IMR-90 (cell line): Measurements from ENCODE around the gene IL17REL. TPM values are rescaled to one million over a fixed set of nuclear protein-coding genes. Genes with fewer than 3 reads are reported as not detected.
A peak's percentile ranks its signal among the peaks of the same experiment; 100 is the strongest.

Experiments used
- ATAC-seq: fragments of 200-7000 bp; cut with Tn5 transposase; 2 replicates; pipeline ENCODE4 v1.9.1; 2020; ENCODE audit warnings: low read depth, mild to moderate bottlenecking, moderate library complexity
- BruUV-seq: library from RNA; stranded (reverse); fragments of 400-500 nt; replicated peaks from 2 replicates; lab custom pipeline; 2021; lab: Mats Ljungman, UMichigan
- CTCF ChIA-PET: fragments of 300-600 bp; formaldehyde crosslinking; extraction: SDS; loops from one replicate; lab custom pipeline; 2021; ENCODE audit warnings: antibody characterized with exemption; lab: Yijun Ruan, JAX
- POLR2A ChIA-PET: fragments of 300-600 bp; sonication (Branson Sonifier 250); formaldehyde crosslinking; loops from one replicate; lab custom pipeline; 2022; ENCODE audit warnings: antibody characterized with exemption; ENCODE audit not compliant: unreplicated experiment; lab: Charles Lee
- DNase-seq: peaks from one replicate; pipeline ENCODE4 v3.0.0; 2013
- H2AFZ ChIP-seq: replicated peaks from 2 replicates; pipeline ENCODE3; 2013; ENCODE audit warnings: low read length, mild to moderate bottlenecking; ENCODE audit not compliant: poor library complexity
- H2AK5ac ChIP-seq: 2 replicates; pipeline ENCODE4 v1.6.1; 2013; ENCODE audit warnings: low read depth, low read length, inconsistent platforms
- H2AK9ac ChIP-seq: replicated peaks from 2 replicates; pipeline ENCODE3; 2013; ENCODE audit warnings: mild to moderate bottlenecking, low read depth, low read length, moderate library complexity; ENCODE audit not compliant: poor library complexity
- H2BK120ac ChIP-seq: 2 replicates; pipeline ENCODE4 v1.6.1; 2013; ENCODE audit warnings: low read depth, low read length, inconsistent platforms
- H2BK15ac ChIP-seq: 3 replicates; pipeline ENCODE4 v1.6.1; 2013; ENCODE audit warnings: low read depth, low read length, inconsistent platforms
- H2BK20ac ChIP-seq: 2 replicates; pipeline ENCODE4 v1.6.1; 2013; ENCODE audit warnings: low read depth, mild to moderate bottlenecking, inconsistent platforms, low read length, moderate library complexity
- H2BK5ac ChIP-seq: 2 replicates; pipeline ENCODE4 v1.6.1; 2013; ENCODE audit warnings: mild to moderate bottlenecking, low read depth, low read length, inconsistent platforms; ENCODE audit not compliant: poor library complexity, severe bottlenecking
- H3K14ac ChIP-seq: replicated peaks from 2 replicates; pipeline ENCODE4 v1.6.1; 2013; ENCODE audit warnings: low read depth, low read length, inconsistent platforms
- H3K18ac ChIP-seq: 2 replicates; pipeline ENCODE4 v1.6.1; 2013; ENCODE audit warnings: low read depth, low read length, control low read depth
- H3K23ac ChIP-seq: 2 replicates; pipeline ENCODE4 v1.6.1; 2013; ENCODE audit warnings: low read depth, low read length, inconsistent platforms
- H3K27ac ChIP-seq: 2 replicates; pipeline ENCODE4 v1.5.1; 2013; ENCODE audit warnings: mild to moderate bottlenecking, control low read depth, low read length; ENCODE audit not compliant: insufficient read depth
- H3K27me3 ChIP-seq: 2 replicates; pipeline ENCODE4 v1.6.1; 2013; ENCODE audit warnings: low read length; ENCODE audit not compliant: control insufficient read depth, insufficient read depth
- H3K36me3 ChIP-seq: 2 replicates; pipeline ENCODE4 v1.6.1; 2013; ENCODE audit warnings: low read length, mixed read lengths; ENCODE audit not compliant: control insufficient read depth, insufficient read depth
- H3K4ac ChIP-seq: 2 replicates; pipeline ENCODE4 v1.6.1; 2013; ENCODE audit warnings: low read depth, low read length, inconsistent platforms
- H3K4me1 ChIP-seq: 2 replicates; pipeline ENCODE4 v1.6.1; 2013; ENCODE audit warnings: low read length, mixed read lengths; ENCODE audit not compliant: control insufficient read depth, insufficient read depth
- H3K4me2 ChIP-seq: 2 replicates; pipeline ENCODE4 v1.6.1; 2013; ENCODE audit warnings: low read depth, mild to moderate bottlenecking, control low read depth, low read length, moderate library complexity
- H3K4me3 ChIP-seq: 2 replicates; pipeline ENCODE4 v1.5.1; 2013; ENCODE audit warnings: low read depth, mild to moderate bottlenecking, control low read depth, low read length, moderate library complexity; ENCODE audit not compliant: insufficient read depth
- H3K56ac ChIP-seq: 2 replicates; pipeline ENCODE4 v1.6.1; 2013; ENCODE audit warnings: low read length, inconsistent platforms; ENCODE audit not compliant: insufficient read depth; ENCODE audit errors: extremely low read depth
- H3K79me1 ChIP-seq, 2 experiments: 2 replicates each; pipeline ENCODE4 v1.6.1; 2013; ENCODE audit warnings: low read length in 2 of 2, inconsistent platforms in 1 of 2, low read depth in 1 of 2
- H3K9ac ChIP-seq: 2 replicates; pipeline ENCODE4 v1.6.1; 2013; ENCODE audit warnings: low read depth, low read length, control low read depth
- H3K9me1 ChIP-seq: 2 replicates; pipeline ENCODE4 v1.6.1; 2013; ENCODE audit warnings: low read length, inconsistent platforms; ENCODE audit not compliant: insufficient read depth
- H3K9me3 ChIP-seq: 2 replicates; pipeline ENCODE4 v1.6.1; 2013; ENCODE audit warnings: low read length; ENCODE audit not compliant: control insufficient read depth, insufficient read depth
- H4K20me1 ChIP-seq: 2 replicates; pipeline ENCODE4 v1.6.1; 2013; ENCODE audit warnings: low read length, inconsistent platforms; ENCODE audit not compliant: insufficient read depth
- H4K5ac ChIP-seq: 2 replicates; pipeline ENCODE4 v1.6.1; 2013; ENCODE audit warnings: mild to moderate bottlenecking, low read depth, low read length, control low read depth
- H4K8ac ChIP-seq, 2 experiments: 2 replicates each; pipeline ENCODE4 v1.6.1; 2013; ENCODE audit warnings: low read depth in 2 of 2, low read length in 2 of 2, control low read depth in 1 of 2, inconsistent platforms in 1 of 2
- H4K91ac ChIP-seq: 2 replicates; pipeline ENCODE4 v1.6.1; 2013; ENCODE audit warnings: low read depth, low read length, inconsistent platforms; ENCODE audit not compliant: insufficient read depth
- CEBPB ChIP-seq: IDR thresholded peaks from 2 replicates; pipeline ENCODE4 v1.6.1; 2012; ENCODE audit warnings: low read depth, low read length, improper control_type of control experiment
- CHD1 ChIP-seq: IDR thresholded peaks from 2 replicates; pipeline ENCODE4 v1.6.1; 2012; ENCODE audit warnings: low read depth, low read length, improper control_type of control experiment
- FOS ChIP-seq: fragments of 150-350 bp; IDR thresholded peaks from 2 replicates; pipeline ENCODE4 v1.6.1; 2016; ENCODE audit warnings: low read depth, low read length
- MAZ ChIP-seq: IDR thresholded peaks from 2 replicates; pipeline ENCODE4 v1.6.1; 2012; ENCODE audit warnings: low read depth, mild to moderate bottlenecking, low read length, improper control_type of control experiment, moderate library complexity, borderline replicate concordance
- POLR2A ChIP-seq: IDR thresholded peaks from 2 replicates; pipeline ENCODE4 v1.6.1; 2012; ENCODE audit warnings: mild to moderate bottlenecking, low read depth, low read length
- RCOR1 ChIP-seq: IDR thresholded peaks from 2 replicates; pipeline ENCODE4 v1.6.1; 2012; ENCODE audit warnings: mild to moderate bottlenecking, low read length, improper control_type of control experiment; ENCODE audit not compliant: insufficient replicate concordance
- RFX5 ChIP-seq: IDR thresholded peaks from 2 replicates; pipeline ENCODE4 v1.8.0; 2012; ENCODE audit warnings: low read depth, mild to moderate bottlenecking, low read length, moderate library complexity
- SMC3 ChIP-seq: fragments of 150-350 bp; IDR thresholded peaks from 2 replicates; pipeline ENCODE4 v1.6.1; 2016; ENCODE audit warnings: low read depth, mild to moderate bottlenecking, antibody characterized with exemption, low read length, moderate library complexity
- WGBS, 2 experiments: methylation state at CpG; one replicate each; pipeline versions ENCODE4 v1.1.5 to v1.1.7; 2013; ENCODE audit warnings: missing lambda C conversion rate in 2 of 2; ENCODE audit not compliant: insufficient read length in 1 of 2; ENCODE audit errors: extremely low coverage in 2 of 2; 5-methylcytosine and 5-hydroxymethylcytosine counted together
- dilution Hi-C: fragments of 300-500 bp; cut with HindIII; formaldehyde crosslinking; loops from one replicate; pipeline ENCODE4 v1.14.3; 2018; ENCODE audit warnings: low sequenced_read_pairs; ENCODE audit not compliant: unreplicated experiment
- in situ Hi-C: fragments of 300-500 bp; cut with MboI; formaldehyde crosslinking; loops from 3 replicates; pipeline ENCODE4 v1.14.3; 2019; ENCODE audit warnings: low sequenced_read_pairs, inconsistent platforms, mixed read lengths
- intact Hi-C: fragments of 100-400 bp; cut with micrococcal nuclease; formaldehyde crosslinking; loops from 2 replicates; pipeline ENCODE4 v1.10.0; 2022
- polyA plus RNA-seq, 3 experiments: library from polyadenylated mRNA; depleted of rRNA; stranded (reverse); fragments of >200 nt; gene quantifications; 2 replicates each; pipeline ENCODE4 v1.2.3, GENCODE V29; 2012; ENCODE audit warnings: low replicate concordance in 1 of 3
- total RNA-seq: library from RNA; depleted of rRNA; stranded (reverse); fragments of >200 nt; gene quantifications from 2 replicates; pipeline ENCODE4 v1.2.3, GENCODE V29; 2012
- TF ChIP-seq, protein P1 (sequence below): conservative IDR thresholded peaks from 2 replicates; pipeline ENCODE4 v1.5.1; 2012; ENCODE audit warnings: mild to moderate bottlenecking, low read depth, low read length, improper control_type of control experiment

IL17REL gene
- total and polyA plus RNA-seq, 2 of the 4 experiments (the other 2 are of a cell fraction), result not detected

DNA sequence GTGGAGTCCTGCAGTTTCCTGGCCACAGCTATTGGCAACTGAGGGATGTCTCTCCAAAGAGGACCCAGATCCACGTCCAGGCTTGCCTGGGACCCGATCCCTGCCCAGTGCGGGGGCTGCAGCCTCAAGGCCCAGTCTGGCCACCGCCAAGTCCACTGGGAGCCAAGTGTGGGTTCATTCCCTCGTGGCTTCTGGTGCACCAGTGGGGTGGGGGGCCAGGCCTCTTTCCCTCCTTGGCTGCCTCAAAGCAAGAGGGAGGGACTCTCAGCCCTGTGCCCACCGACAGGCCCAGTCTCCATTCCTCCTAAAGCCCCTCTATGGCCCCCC, 65.3 kb downstream of the IL17REL start:
- Histone ChIP-seq H3K79me1 (0 out of 4 replicates have a peak, but pooled peaks cover 0 to 4% of the 10 kb centered on the region in 2 experiments), H3K9me1 (peaks cover 13% of the 10 kb centered on the region), H4K5ac (no peak overlapping the region), H3K56ac (no peak overlapping the region), H3K9ac (no peak overlapping the region), H2AK5ac (no peak overlapping the region), H2BK120ac (no peak overlapping the region), H3K4ac (peak overlapping the region; percentile 43; the same call in 1 of the 2 replicates), H3K23ac (no peak overlapping the region), H3K18ac (no peak overlapping the region), H2BK20ac (no peak overlapping the region), H3K9me3 (no peaks in the 10 kb centered on the region), H3K27ac (no peak overlapping the region), H3K14ac (no peak overlapping the region; the same call in 1 of the 2 replicates), H2AFZ (peak overlapping the region; percentile 58), H3K4me1 (peaks cover 17% of the 10 kb centered on the region), H4K8ac (no peak overlapping the region), H3K4me2 (no peak overlapping the region), H2AK9ac (peak overlapping the region; percentile 16), H4K20me1 (no peaks in the 10 kb centered on the region), H3K27me3 (no peaks in the 10 kb centered on the region), H3K36me3 (no peaks in the 10 kb centered on the region), H2BK15ac (no peak overlapping the region), H3K4me3 (no peak overlapping the region), H2BK5ac (no peak overlapping the region), H4K91ac (no peak overlapping the region; the same call in 1 of the 2 replicates)
- no TSS peak for BruUV-seq
- TF ChIP-seq RCOR1, result no peak
- TF ChIP-seq SMC3, result no peak
- TF ChIP-seq MAZ, result no peak
- TF ChIP-seq POLR2A, result no peak
- no peak for TF ChIP-seq CEBPB
- TF ChIP-seq, protein P1, sequence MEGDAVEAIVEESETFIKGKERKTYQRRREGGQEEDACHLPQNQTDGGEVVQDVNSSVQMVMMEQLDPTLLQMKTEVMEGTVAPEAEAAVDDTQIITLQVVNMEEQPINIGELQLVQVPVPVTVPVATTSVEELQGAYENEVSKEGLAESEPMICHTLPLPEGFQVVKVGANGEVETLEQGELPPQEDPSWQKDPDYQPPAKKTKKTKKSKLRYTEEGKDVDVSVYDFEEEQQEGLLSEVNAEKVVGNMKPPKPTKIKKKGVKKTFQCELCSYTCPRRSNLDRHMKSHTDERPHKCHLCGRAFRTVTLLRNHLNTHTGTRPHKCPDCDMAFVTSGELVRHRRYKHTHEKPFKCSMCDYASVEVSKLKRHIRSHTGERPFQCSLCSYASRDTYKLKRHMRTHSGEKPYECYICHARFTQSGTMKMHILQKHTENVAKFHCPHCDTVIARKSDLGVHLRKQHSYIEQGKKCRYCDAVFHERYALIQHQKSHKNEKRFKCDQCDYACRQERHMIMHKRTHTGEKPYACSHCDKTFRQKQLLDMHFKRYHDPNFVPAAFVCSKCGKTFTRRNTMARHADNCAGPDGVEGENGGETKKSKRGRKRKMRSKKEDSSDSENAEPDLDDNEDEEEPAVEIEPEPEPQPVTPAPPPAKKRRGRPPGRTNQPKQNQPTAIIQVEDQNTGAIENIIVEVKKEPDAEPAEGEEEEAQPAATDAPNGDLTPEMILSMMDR, result no peak
- no peak for TF ChIP-seq CHD1
- no peak for TF ChIP-seq RFX5
- TF ChIP-seq FOS, result no peak
- dilution Hi-C loops, result no loop called here
- DNase-seq, result no peak
- CTCF ChIA-PET, result no interaction called here
- ATAC-seq, result no peak
- in situ Hi-C loops, result no loop called here
- intact Hi-C loops, result no loop called here
- WGBS, 2 experiments, result 75% methylated on average over 5 of the region's 6 CpGs; no CpG with 5 or more reads in 1 of the 2 experiments
- POLR2A ChIA-PET, result no interaction called here
